Fibroblast of peridontal ligament (primary cell): Measurements from ENCODE around the gene ZNF888.
A peak's percentile ranks its signal among the peaks of the same experiment; 100 is the strongest.
"Not testable (repeated sequence)": the region's sequence is repeated elsewhere in the genome, so short reads cannot be mapped to it uniquely, and the experiment has no call there.

ENCODE experiments used
- DNase-seq: peaks from one replicate; pipeline ENCODE4 v3.0.0-alpha.2; 2010; ENCODE audit errors: extremely low read depth

The ZNF888 gene

GRCh38 chr19:52941941-52942385 lies 18.7 kb upstream of the ZNF888 start:
- DNase-seq, result peak; percentile 30

- DNase-seq, result not testable (repeated sequence)
These were observed 18.3 kb upstream of the ZNF888 start for GRCh38 chr19:52941523-52941922.

DNA sequence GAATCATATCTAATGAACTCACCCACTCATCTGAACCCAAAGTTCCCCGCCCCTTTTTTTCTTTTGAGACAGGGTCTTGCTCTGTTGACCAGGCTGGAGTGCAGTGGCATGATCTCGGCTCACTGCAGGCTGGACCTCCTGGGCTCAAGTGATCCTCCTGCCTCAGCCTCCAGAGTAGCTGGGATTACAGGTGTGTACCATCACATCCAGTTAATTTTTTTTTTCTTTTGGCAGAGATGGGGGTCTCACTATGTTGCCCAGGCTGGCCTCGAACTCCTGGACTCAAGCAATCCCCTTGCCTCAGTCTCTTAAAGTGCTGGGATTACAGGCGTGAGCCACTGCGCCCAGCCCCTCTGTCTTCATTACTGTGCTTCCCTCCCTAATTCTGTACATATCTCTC lies 17.7 kb upstream of the ZNF888 start:
- not testable (repeated sequence) for DNase-seq

GRCh38 chr19:52938761-52939160 lies 15.5 kb upstream of the ZNF888 start:
- no peak for DNase-seq

GRCh38 chr19:52936954-52937325 lies 13.7 kb upstream of the ZNF888 start:
- no peak for DNase-seq

GRCh38 chr19:52936151-52936953 lies 13.1 kb upstream of the ZNF888 start:
- DNase-seq, result no peak

DNA sequence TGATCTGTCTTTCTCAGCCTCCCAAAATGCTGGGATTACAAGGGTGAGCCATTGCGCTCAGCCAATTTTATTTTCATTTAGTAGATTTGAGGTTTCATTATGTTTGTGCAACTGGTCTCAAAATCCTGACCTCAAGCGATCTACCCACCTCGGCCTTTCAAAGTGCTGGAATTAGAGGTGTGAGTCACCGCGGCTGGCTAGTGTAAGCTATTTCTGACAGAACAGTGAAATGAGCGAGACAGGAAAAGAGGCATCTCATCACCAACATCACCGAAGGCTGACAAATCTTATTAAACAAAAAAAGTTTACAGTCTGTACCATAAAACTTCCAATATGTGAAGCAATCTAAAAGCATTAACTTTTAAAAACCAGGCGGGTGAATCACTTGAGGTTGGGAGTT lies 12.2 kb upstream of the ZNF888 start:
- DNase-seq, result no peak

DNA sequence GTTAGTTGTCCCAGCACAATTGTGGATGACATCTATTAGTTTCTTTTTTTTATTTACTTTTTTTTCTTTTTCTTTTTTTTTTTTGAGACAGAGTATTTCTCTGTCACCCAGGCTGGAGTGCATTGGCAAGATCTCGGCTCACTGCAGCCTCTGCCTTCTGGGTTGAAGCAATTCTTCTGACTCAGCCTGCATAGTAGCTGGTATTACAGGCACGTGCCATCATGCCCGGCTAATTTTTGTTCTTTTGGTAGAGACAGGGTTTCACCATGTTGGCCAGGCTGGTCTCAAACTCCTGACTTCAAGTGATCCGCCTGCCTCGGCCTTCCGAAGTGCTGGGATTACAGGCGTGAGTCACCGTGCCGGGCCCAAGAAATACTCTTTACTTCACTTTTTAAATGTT lies 1.4 kb upstream of the ZNF888 start:
- DNase-seq, result peak; percentile 3

DNA sequence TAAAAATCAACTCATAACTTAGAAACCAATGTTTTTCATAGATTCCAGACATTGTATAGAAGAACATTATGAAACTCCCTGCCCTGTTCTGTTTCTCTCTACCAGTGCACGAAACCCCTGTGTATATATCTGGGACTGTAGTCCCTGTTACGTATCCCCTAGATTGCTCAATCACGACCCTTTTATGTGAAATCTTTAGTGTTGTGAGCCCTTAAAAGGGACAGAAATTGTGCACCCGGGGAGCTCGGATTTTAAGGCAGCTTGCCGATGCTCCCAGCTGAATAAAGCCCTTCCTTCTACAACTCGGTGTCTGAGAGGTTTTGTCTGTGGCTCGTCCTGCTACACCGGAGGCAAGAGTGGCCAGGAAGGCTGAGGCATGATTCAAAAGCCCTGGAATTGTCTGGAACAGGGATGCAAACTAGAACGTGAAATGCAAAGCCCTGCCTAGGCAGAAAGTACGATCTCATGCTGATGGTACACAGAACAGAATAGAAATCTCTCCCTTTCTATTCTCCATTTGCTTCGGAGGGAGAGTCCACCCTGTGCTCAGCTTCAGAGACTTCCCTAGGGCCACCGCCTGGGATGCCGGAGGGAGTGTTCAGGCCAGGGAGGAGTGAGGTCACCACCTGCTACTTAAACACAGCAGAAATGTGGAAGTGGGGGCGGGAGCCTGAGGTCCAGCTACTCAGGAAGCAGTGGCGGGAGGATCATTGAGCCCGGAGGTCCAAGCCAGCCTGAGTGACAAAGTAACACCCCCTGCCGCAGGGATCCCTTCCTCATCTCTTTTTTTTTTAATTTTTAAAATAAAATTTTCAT lies 758 bp upstream of the ZNF888 start:
- DNase-seq, result peak; percentile 59

- no peak for DNase-seq
These were observed 5.7 kb downstream of the ZNF888 start for GRCh38 chr19:52917531-52917930.

DNA sequence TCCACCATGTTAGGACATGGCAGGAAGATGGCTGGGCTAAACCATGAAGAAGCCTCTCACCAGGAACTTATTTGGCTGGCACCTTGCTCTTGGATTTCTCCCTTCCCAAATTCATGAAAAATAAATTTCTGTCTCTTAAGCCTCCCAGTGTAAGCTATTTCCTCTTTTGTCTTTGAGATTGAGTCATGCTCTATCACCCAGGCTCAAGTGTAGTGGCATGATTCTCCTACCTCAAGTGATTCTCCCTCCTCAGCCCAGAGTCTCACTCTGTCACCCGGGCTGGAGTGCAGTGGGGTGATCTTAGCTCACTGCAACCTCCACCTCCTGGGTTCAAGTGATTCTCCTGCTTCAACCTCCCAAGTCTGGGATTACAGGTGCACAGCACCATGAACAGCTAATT lies 12.6 kb downstream of the ZNF888 start:
- DNase-seq, result no peak

- not testable (repeated sequence) for DNase-seq
These were observed 19.0 kb downstream of the ZNF888 start for GRCh38 chr19:52904052-52904780.

DNA sequence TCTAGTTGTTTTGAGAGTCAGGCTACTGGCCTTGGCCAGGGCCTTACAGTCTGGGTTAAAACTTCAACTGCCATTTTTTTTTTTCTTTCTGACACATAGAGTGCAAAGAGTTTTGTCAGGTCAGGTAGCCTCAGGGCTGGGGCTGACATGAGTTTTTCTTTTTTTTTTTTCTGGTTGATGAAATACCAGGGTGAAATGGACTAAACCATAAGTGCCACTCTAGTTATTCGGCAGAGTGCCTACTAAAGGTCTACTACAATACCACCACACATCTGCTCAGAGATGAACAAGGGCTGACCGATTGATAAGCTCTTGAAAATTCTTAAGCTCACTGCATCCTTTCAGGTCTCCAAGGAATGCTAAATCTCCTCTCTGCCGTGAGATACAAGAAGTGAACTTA lies 21.4 kb downstream of the ZNF888 start:
- DNase-seq, result no peak

DNA sequence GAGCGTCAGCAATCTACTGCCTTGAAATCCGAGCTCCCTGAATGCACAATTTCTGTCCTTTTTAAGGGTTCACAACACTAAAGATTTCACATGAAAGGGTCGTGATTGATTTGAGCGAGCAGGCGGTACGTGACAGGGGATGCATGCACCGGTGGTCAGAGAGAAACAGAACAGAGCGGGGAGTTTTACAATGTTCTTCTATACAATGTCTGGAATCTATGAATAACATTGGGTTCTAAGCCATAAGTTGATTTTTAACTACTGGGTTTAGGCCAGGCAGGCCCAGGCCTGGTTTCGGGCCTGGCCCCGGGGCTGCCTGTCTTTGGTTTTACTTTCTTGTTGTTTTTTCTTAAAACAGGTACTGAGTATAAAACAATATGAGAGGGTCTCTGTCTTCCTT lies 24.6 kb downstream of the ZNF888 start:
- DNase-seq, result not testable (repeated sequence)

GRCh38 chr19:52898101-52898500 lies 25.1 kb downstream of the ZNF888 start:
- no peak for DNase-seq

DNA sequence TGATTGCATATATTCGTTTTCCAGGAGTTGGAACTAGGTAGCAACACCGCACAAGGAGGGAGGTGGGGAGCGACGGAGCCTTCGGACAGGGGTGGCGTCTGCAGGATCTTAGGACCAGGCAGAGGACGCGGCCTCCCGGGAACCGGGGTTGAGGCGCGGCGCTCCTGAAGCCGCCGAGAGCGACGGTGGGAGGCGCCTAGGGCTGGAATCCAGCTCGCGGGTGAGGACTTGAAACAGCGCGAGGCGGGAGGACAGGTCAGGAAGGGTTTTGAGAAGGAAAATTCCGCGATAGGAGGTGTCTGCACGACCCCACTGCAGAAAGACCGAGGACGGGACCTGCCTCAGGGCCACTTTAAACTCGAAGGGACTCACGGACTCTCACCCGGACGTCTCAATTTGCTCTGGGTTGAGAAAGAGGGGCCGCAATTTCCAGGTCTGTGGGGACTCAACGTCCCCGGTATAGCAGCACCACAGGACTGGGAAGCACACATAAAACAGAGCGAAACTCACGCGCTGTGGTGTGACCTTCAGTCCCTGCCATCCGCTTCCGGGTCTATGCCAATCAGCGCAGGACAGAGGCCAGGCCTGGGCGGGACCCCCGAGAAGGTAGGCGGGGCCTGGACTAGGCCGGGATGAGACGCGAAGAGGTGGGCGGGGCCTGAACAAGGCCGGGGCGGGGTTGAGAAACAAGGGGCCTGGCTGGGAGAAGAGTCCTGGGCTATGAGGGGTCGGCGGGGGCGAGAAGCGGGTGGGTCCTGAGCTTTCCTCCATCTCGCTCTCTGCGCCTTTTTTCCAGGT lies 25.9 kb downstream of the ZNF888 start, which contains the start of gene ZNF320:
Gene ZNF320, minus strand, starts transcription at position 498 of the 798 bp plus-strand sequence. CDS start 7,380 bp downstream, outside the sequence.
- DNase-seq, result peak; percentile 90

DNA sequence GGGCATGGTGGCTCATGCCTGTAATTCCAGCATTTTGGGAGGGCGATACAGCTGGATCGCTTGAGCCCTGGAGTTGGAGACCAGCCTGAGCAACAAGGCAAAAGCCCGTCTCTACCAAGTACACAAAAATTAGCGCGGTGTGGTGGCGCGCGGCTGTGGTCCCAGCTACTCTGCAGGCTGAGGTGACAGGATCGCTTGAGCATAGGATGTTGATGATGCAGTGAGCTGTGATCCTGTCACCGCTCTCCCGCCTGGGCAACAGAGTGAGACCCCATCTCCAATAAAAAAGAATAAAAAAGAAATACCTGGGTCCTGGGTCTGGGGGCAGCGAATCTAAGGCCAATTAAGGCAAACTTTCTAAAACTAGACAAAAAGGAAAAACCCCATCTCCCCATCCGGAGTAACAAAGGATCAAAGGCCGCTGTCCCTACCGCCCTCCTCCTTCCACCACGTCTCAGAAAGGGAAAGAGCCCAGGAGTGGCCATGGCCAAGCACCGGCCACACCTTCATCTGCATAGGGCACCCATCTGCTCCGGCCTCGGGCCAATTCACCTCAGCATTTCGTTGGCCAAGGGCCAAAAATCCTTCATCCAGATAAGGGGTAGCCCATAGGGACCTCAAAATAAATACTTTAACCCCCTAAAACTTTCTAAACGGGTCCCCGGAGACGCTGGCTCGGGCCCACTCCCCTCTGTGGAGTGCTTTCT lies 26.6 kb downstream of the ZNF888 start:
- peak; percentile 6 for DNase-seq

DNA sequence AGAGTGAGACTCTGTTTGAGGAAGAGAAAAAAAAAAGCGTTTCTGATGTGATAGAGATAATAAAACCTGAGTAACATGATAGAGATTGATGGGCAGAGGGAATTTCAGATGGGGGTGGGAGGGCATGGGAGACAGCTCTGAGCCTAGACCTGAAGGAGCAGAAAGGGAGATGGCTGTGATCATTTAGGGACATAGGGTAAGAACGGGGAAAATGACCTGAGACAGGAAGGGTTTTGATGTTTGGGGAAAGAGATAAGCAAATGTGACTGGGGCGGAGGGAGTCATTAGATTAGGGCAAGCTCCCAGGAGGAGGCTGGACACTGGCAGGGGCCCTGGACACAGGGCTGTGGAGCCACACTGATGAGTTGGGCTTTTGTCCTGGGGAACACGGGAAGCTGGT lies 31.9 kb downstream of the ZNF888 start:
- DNase-seq, result no peak

DNA sequence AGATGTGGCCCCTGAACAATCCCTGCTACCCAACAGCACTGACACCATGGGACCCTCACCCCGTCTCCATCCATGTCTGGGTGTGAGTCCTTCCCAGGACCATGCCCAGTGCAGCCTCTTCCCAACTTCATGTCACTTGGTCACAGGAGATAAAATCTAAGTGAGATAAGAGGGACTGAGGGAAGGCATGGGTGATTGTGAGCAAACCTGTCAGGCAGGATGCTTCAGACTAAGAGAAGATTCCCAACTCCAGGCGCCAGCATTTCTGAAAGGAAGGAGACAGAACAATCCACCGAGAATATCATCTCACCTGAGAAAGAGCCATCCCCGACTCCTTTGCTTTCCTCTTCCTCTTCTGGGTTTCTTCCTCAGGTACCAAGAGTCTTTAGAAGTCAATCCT lies 33.3 kb downstream of the ZNF888 start:
- DNase-seq, result no peak

GRCh38 chr19:52889076-52889475 lies 34.2 kb downstream of the ZNF888 start:
- no peak for DNase-seq
